ENCODE measurements around the gene RASSF3.

GRCh38 chr12:64572241-64572640 lies 38.1 kb upstream of the RASSF3 start:
- TF ChIP-seq POLR2A (IDR thresholded peaks at IDR 0.05) (no peak), CTCF (IDR thresholded peaks at IDR 0.05) (no peak)
